ENCODE results near the gene NEK11.
A peak's percentile ranks its signal among the peaks of the same experiment; 100 is the strongest.

NEK11 gene

DNA sequence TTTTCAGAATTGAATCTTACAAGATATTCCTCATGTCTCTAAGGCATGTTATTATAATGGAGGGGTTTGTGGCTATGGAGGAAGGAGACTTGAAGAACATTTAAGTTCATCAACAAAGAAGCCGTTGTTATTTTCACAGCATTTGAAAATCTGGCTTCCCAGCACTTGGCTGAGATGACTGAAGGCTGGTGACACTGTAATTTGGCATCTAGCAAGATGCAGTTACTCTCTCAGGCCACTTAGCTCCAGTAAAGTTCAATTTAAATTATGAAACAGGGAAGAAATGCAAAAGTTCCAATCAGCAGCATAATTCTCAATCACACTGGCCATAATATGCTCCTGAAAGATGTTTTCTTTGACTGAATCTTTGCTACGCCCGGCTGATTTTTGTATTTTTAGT lies 215.5 kb downstream of the NEK11 start:
- Histone ChIP-seq H3K4me1 (ENCODE audit: control insufficient read depth, insufficient read depth, low read length, unreplicated experiment) (no peaks in the 10 kb centered on the region), H3K27ac (ENCODE audit: low read depth, low read length) (no peak overlapping the region), H3K36me3 (ENCODE audit: insufficient read depth, low read length) (no peaks in the 10 kb centered on the region), H3K4me3 (ENCODE audit: low read depth, low read length) (no peak overlapping the region), H2AFZ (ENCODE audit: low read length, unreplicated experiment) (peak overlapping the region; percentile 12), H3K27me3 (ENCODE audit: insufficient read depth, low read length) (no peaks in the 10 kb centered on the region), H3K79me2 (ENCODE audit: control insufficient read depth, insufficient read depth, low read length, unreplicated experiment) (no peaks in the 10 kb centered on the region)

DNA sequence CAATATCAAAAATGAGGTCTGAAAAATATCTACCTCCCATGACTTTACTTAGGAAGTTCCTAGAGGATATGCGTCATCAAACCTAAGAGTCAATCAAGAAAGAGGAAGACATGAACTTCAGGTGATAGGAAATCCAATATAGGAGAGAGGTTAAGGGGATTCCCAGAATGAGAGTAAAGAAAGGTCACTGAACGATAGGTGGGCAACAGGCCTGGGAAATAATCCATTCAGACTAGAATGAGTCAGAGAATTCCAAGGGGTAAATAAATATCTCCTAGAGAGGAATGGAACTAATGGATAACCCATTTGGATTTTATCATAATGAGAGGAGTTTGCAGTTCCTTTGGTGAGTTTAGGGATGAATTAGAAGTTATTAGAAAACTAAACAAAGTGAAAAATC lies 223.8 kb downstream of the NEK11 start:
- Histone ChIP-seq H3K27ac (ENCODE audit: low read depth, low read length) (no peak overlapping the region), H3K79me2 (ENCODE audit: control insufficient read depth, insufficient read depth, low read length, unreplicated experiment) (no peaks in the 10 kb centered on the region), H3K36me3 (ENCODE audit: insufficient read depth, low read length) (no peaks in the 10 kb centered on the region), H3K4me3 (ENCODE audit: low read depth, low read length) (no peak overlapping the region), H3K4me1 (ENCODE audit: control insufficient read depth, insufficient read depth, low read length, unreplicated experiment) (no peaks in the 10 kb centered on the region), H2AFZ (ENCODE audit: low read length, unreplicated experiment) (no peak overlapping the region), H3K27me3 (ENCODE audit: insufficient read depth, low read length) (no peaks in the 10 kb centered on the region)

- no peak overlapping the region for H2AFZ ChIP-seq (ENCODE audit: low read length, unreplicated experiment)
- no peaks in the 10 kb centered on the region for H3K36me3 ChIP-seq (ENCODE audit: insufficient read depth, low read length)
- no peak overlapping the region for H3K4me3 ChIP-seq (ENCODE audit: low read depth, low read length)
- no peaks in the 10 kb centered on the region for H3K27me3 ChIP-seq (ENCODE audit: insufficient read depth, low read length)
- H3K27ac ChIP-seq (ENCODE audit: low read depth, low read length) = no peak overlapping the region
- no peaks in the 10 kb centered on the region for H3K79me2 ChIP-seq (ENCODE audit: control insufficient read depth, insufficient read depth, low read length, unreplicated experiment)
- no peaks in the 10 kb centered on the region for H3K4me1 ChIP-seq (ENCODE audit: control insufficient read depth, insufficient read depth, low read length, unreplicated experiment)
Observed at GRCh38 chr3:131260525-131260924, 233.8 kb downstream of the NEK11 start.

DNA sequence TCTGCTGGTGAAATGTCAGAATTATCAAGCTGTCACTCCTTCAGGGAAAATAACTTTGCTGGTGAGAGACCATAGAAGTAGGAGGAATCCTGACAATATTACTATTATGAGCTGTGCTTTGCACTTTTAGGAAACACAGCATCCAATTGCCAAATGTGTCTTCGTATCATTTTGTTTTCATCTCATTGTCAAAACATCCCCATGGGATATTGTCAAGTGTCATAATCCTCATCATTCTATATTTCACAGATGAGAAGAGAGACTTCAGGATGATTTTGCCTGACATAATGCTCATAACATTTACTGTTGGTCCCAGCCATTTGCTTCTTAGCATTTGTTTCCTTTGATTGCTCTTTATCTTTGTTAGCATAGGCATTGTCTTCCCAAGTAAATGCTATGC lies 234.4 kb downstream of the NEK11 start:
- no peaks in the 10 kb centered on the region for H3K36me3 ChIP-seq (ENCODE audit: insufficient read depth, low read length)
- no peak overlapping the region for H3K4me3 ChIP-seq (ENCODE audit: low read depth, low read length)
- H3K27ac ChIP-seq (ENCODE audit: low read depth, low read length) = no peak overlapping the region
- H2AFZ ChIP-seq (ENCODE audit: low read length, unreplicated experiment) = no peak overlapping the region
- H3K4me1 ChIP-seq (ENCODE audit: control insufficient read depth, insufficient read depth, low read length, unreplicated experiment) = no peaks in the 10 kb centered on the region
- H3K79me2 ChIP-seq (ENCODE audit: control insufficient read depth, insufficient read depth, low read length, unreplicated experiment) = no peaks in the 10 kb centered on the region
- no peaks in the 10 kb centered on the region for H3K27me3 ChIP-seq (ENCODE audit: insufficient read depth, low read length)

DNA sequence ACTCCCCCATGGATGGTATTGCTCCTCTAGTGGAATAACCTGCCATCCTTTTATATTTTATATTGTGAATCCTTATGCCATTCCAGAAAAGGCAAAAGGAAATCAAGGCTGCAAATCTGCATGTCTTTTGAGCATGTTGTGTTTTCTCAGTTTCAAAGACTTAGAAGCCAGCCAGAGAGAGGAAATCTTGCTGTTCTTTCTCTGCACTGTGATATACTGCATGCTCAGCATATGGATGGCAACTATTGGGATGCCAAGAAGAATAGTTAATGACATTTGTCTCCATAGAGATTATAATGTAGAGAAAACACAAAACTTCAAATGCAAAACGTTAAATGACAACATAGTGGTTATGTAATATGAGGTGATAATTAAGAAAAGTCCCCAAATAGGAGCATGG lies 248.9 kb downstream of the NEK11 start:
- Histone ChIP-seq H3K36me3 (ENCODE audit: insufficient read depth, low read length) (no peaks in the 10 kb centered on the region), H3K27me3 (ENCODE audit: insufficient read depth, low read length) (no peaks in the 10 kb centered on the region), H3K4me3 (ENCODE audit: low read depth, low read length) (no peak overlapping the region), H2AFZ (ENCODE audit: low read length, unreplicated experiment) (no peak overlapping the region), H3K4me1 (ENCODE audit: control insufficient read depth, insufficient read depth, low read length, unreplicated experiment) (no peaks in the 10 kb centered on the region), H3K79me2 (ENCODE audit: control insufficient read depth, insufficient read depth, low read length, unreplicated experiment) (no peaks in the 10 kb centered on the region), H3K27ac (ENCODE audit: low read depth, low read length) (no peak overlapping the region)

DNA sequence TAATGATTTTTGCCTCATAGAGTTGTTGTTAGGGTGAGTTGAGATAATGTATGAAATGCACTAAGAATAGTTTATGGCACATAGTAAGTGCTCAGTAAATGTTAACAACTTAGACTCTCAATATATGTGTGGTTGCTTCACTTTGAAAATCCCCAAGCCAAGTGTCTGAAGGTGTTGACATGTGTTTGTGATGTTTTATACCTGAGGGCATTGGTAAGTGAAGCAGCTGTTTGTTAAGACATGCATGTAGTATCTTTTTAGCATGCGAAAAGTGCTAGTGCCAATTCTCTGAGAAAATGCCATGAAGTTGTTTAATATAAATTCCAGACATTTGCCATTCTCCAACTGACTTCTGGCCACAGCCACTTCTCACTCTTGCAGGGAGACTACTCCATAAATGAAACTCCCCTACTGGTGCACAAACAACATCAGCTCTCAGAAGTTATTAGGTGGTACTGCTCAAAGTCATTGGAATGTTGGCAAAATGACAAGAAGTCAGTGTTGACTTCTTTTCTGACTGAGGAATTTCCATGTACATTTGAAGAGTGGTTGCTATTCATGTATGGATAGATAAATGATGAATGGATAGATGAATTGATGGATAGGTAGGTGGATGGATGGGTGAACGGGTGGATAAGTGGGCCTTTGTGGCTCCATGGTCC lies 251.3 kb downstream of the NEK11 start:
- H2AFZ ChIP-seq (ENCODE audit: low read length, unreplicated experiment) = no peak overlapping the region
- no peaks in the 10 kb centered on the region for H3K36me3 ChIP-seq (ENCODE audit: insufficient read depth, low read length)
- no peak overlapping the region for H3K4me3 ChIP-seq (ENCODE audit: low read depth, low read length)
- H3K79me2 ChIP-seq (ENCODE audit: control insufficient read depth, insufficient read depth, low read length, unreplicated experiment) = no peaks in the 10 kb centered on the region
- H3K4me1 ChIP-seq (ENCODE audit: control insufficient read depth, insufficient read depth, low read length, unreplicated experiment) = no peaks in the 10 kb centered on the region
- H3K27me3 ChIP-seq (ENCODE audit: insufficient read depth, low read length) = no peaks in the 10 kb centered on the region
- no peak overlapping the region for H3K27ac ChIP-seq (ENCODE audit: low read depth, low read length)

- no peaks in the 10 kb centered on the region for H3K27me3 ChIP-seq (ENCODE audit: insufficient read depth, low read length)
- no peak overlapping the region for H2AFZ ChIP-seq (ENCODE audit: low read length, unreplicated experiment)
- H3K4me3 ChIP-seq (ENCODE audit: low read depth, low read length) = no peak overlapping the region
- H3K36me3 ChIP-seq (ENCODE audit: insufficient read depth, low read length) = no peaks in the 10 kb centered on the region
- H3K79me2 ChIP-seq (ENCODE audit: control insufficient read depth, insufficient read depth, low read length, unreplicated experiment) = no peaks in the 10 kb centered on the region
- no peak overlapping the region for H3K27ac ChIP-seq (ENCODE audit: low read depth, low read length)
- H3K4me1 ChIP-seq (ENCODE audit: control insufficient read depth, insufficient read depth, low read length, unreplicated experiment) = no peaks in the 10 kb centered on the region
Observed at GRCh38 chr3:131279577-131279976, 252.9 kb downstream of the NEK11 start.

DNA sequence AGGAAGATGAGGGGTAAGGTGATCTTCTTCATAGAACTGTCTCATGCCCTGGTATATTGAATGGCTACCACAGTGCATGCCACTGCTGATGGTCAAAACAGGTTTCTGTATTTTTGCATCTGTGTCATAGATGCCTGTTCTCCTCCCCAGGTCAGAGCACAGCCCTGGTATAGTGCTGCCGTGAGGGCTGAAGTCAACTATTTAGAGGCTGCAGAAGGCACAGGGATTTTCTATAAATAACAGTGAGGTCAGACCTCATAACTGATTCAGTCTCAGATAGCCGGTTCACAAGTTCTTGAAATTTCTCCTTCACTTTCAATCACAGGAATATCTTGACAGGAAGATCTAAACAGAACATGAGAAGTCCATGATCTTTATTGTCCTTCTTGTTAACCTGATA lies 255.7 kb downstream of the NEK11 start:
- H3K4me3 ChIP-seq (ENCODE audit: low read depth, low read length) = no peak overlapping the region
- no peaks in the 10 kb centered on the region for H3K36me3 ChIP-seq (ENCODE audit: insufficient read depth, low read length)
- H3K79me2 ChIP-seq (ENCODE audit: control insufficient read depth, insufficient read depth, low read length, unreplicated experiment) = no peaks in the 10 kb centered on the region
- H3K4me1 ChIP-seq (ENCODE audit: control insufficient read depth, insufficient read depth, low read length, unreplicated experiment) = no peaks in the 10 kb centered on the region
- H2AFZ ChIP-seq (ENCODE audit: low read length, unreplicated experiment) = no peak overlapping the region
- no peaks in the 10 kb centered on the region for H3K27me3 ChIP-seq (ENCODE audit: insufficient read depth, low read length)
- H3K27ac ChIP-seq (ENCODE audit: low read depth, low read length) = no peak overlapping the region

DNA sequence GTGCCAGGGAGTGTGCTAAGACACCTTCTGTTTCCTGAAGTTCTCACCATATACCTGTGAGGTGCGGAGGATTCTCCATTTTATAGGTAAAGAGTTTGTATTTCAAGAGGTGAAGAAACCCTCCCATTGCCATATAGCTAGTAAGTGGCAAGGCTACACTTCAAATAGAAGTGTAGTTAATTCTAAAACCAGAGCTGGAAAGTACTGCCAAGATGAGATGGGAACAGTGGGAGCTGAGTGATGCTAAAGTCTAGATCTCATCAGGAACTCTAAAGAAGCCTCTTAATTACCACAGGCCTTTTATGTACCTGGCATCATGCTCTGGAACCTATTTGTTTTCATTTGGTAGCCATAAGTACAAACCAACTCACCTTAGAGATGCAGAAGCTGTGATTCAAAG lies 256.3 kb downstream of the NEK11 start:
- no peak overlapping the region for H2AFZ ChIP-seq (ENCODE audit: low read length, unreplicated experiment)
- no peaks in the 10 kb centered on the region for H3K4me1 ChIP-seq (ENCODE audit: control insufficient read depth, insufficient read depth, low read length, unreplicated experiment)
- H3K79me2 ChIP-seq (ENCODE audit: control insufficient read depth, insufficient read depth, low read length, unreplicated experiment) = no peaks in the 10 kb centered on the region
- no peaks in the 10 kb centered on the region for H3K27me3 ChIP-seq (ENCODE audit: insufficient read depth, low read length)
- no peak overlapping the region for H3K27ac ChIP-seq (ENCODE audit: low read depth, low read length)
- no peak overlapping the region for H3K4me3 ChIP-seq (ENCODE audit: low read depth, low read length)
- H3K36me3 ChIP-seq (ENCODE audit: insufficient read depth, low read length) = no peaks in the 10 kb centered on the region

GRCh38 chr3:131283862-131284261 lies 257.2 kb downstream of the NEK11 start:
- H3K36me3 ChIP-seq (ENCODE audit: insufficient read depth, low read length) = no peaks in the 10 kb centered on the region
- no peak overlapping the region for H3K27ac ChIP-seq (ENCODE audit: low read depth, low read length)
- no peak overlapping the region for H2AFZ ChIP-seq (ENCODE audit: low read length, unreplicated experiment)
- H3K79me2 ChIP-seq (ENCODE audit: control insufficient read depth, insufficient read depth, low read length, unreplicated experiment) = no peaks in the 10 kb centered on the region
- no peaks in the 10 kb centered on the region for H3K27me3 ChIP-seq (ENCODE audit: insufficient read depth, low read length)
- H3K4me3 ChIP-seq (ENCODE audit: low read depth, low read length) = no peak overlapping the region
- no peaks in the 10 kb centered on the region for H3K4me1 ChIP-seq (ENCODE audit: control insufficient read depth, insufficient read depth, low read length, unreplicated experiment)

- no peak overlapping the region for H3K27ac ChIP-seq (ENCODE audit: low read depth, low read length)
- no peak overlapping the region for H3K4me3 ChIP-seq (ENCODE audit: low read depth, low read length)
- no peaks in the 10 kb centered on the region for H3K36me3 ChIP-seq (ENCODE audit: insufficient read depth, low read length)
- no peak overlapping the region for H2AFZ ChIP-seq (ENCODE audit: low read length, unreplicated experiment)
- no peaks in the 10 kb centered on the region for H3K79me2 ChIP-seq (ENCODE audit: control insufficient read depth, insufficient read depth, low read length, unreplicated experiment)
- no peaks in the 10 kb centered on the region for H3K4me1 ChIP-seq (ENCODE audit: control insufficient read depth, insufficient read depth, low read length, unreplicated experiment)
- H3K27me3 ChIP-seq (ENCODE audit: insufficient read depth, low read length) = no peaks in the 10 kb centered on the region
Observed at GRCh38 chr3:131284302-131284701, 257.6 kb downstream of the NEK11 start.
